K562 (cell line): ENCODE measurements around the gene SH2D7. TPM values are rescaled to one million over a fixed set of nuclear protein-coding genes. Genes with fewer than 3 reads are reported as not detected.

ENCODE experiments used
- ATAC-seq: fragments of 200-7000 bp; cut with Tn5 transposase; 3 replicates; pipeline ENCODE4 v1.9.1; 2020; ENCODE audit warnings: moderate library complexity
- BruUV-seq: library from RNA; stranded (reverse); fragments of 400-500 nt; replicated peaks from 2 replicates; lab custom pipeline; 2021; lab: Mats Ljungman, UMichigan
- CTCF ChIA-PET: fragments of 300-600 bp; formaldehyde crosslinking; extraction: SDS; loops from one replicate; lab custom pipeline; 2021; ENCODE audit warnings: low intra/inter-chr PET ratio; lab: Yijun Ruan, JAX
- POLR2A ChIA-PET: fragments of 300-600, 350-650 bp; sonication (Branson Sonifier 250); formaldehyde crosslinking; extraction: SDS; loops from one replicate; lab custom pipeline; 2021; ENCODE audit warnings: antibody characterized with exemption, inconsistent platforms; lab: Yijun Ruan, JAX
- DNase-seq, 4 experiments: peaks; one replicate each; pipeline versions ENCODE4 v3.0.0 to v3.0.0-alpha.2; 2011 to 2018; ENCODE audit warnings: low spot score in 3 of 4, mixed read lengths in 3 of 4; ENCODE audit errors: extremely low read depth in 1 of 4
- FAIRE-seq: peaks from 2 replicates; lab custom pipeline; 2011; peaks lifted over from hg19 to GRCh38; lab: Jason Lieb, UNC
- H2AFZ ChIP-seq: 2 replicates; pipeline ENCODE4 v1.6.0; 2011; ENCODE audit warnings: low read depth, low read length, control low read depth, inconsistent platforms
- H3K27ac ChIP-seq: fragments of 200-600 bp; 3 replicates; pipeline ENCODE4 v1.8.0; 2011; ENCODE audit warnings: low read depth, mild to moderate bottlenecking, control low read depth, inconsistent platforms, low read length, moderate library complexity, mixed read lengths; ENCODE audit errors: extremely low read depth
- H3K27me3 ChIP-seq, 2 experiments: fragments of 300-600 bp in 1 of 2; 2 replicates in 1 of 2; 3 replicates in 1 of 2; pipeline versions ENCODE4 v1.6.0 to v1.8.0; 2011; ENCODE audit warnings: inconsistent platforms in 2 of 2, low read length in 2 of 2, mild to moderate bottlenecking in 1 of 2, mixed read lengths in 1 of 2, moderate library complexity in 1 of 2; ENCODE audit not compliant: control insufficient read depth in 2 of 2, insufficient read depth in 2 of 2
- H3K36me3 ChIP-seq: fragments of 300-600 bp; 3 replicates; pipeline ENCODE4 v1.8.0; 2011; ENCODE audit warnings: mild to moderate bottlenecking, low read length, inconsistent platforms; ENCODE audit not compliant: control insufficient read depth, insufficient read depth
- H3K4me1 ChIP-seq, 2 experiments: fragments of 200-600 bp in 1 of 2; replicated peaks in 1 of 2; 2 replicates in 1 of 2; 3 replicates in 1 of 2; pipeline versions ENCODE4 v1.5.1 to v1.8.0; 2011; ENCODE audit warnings: inconsistent platforms in 2 of 2, low read length in 2 of 2, mild to moderate bottlenecking in 1 of 2, mixed read lengths in 1 of 2, moderate library complexity in 1 of 2; ENCODE audit not compliant: control insufficient read depth in 2 of 2, insufficient read depth in 2 of 2
- H3K4me2 ChIP-seq: 2 replicates; pipeline ENCODE4 v1.6.1; 2011; ENCODE audit warnings: low read length, control low read depth, inconsistent platforms, mixed read lengths; ENCODE audit not compliant: insufficient read depth
- H3K4me3 ChIP-seq: fragments of 200-600 bp; sonication (generic), shearing (Covaris generic); 2 replicates; pipeline ENCODE4 v1.5.1; 2016; ENCODE audit warnings: control low read depth, inconsistent platforms
- H3K79me2 ChIP-seq: fragments of 200-600 bp; 3 replicates; pipeline ENCODE4 v1.8.0; 2011; ENCODE audit warnings: low read length, inconsistent platforms; ENCODE audit not compliant: control insufficient read depth, insufficient read depth
- H3K9ac ChIP-seq, 2 experiments: 2 replicates each; pipeline versions ENCODE4 v1.6.0 to v1.6.1; 2011; ENCODE audit warnings: low read depth in 2 of 2, low read length in 2 of 2, control low read depth in 1 of 2, inconsistent platforms in 1 of 2, mild to moderate bottlenecking in 1 of 2, mixed read lengths in 1 of 2; ENCODE audit not compliant: insufficient read depth in 1 of 2
- H3K9me1 ChIP-seq: one replicate; pipeline ENCODE4 v1.6.0; 2011; ENCODE audit warnings: inconsistent platforms, mild to moderate bottlenecking, low read length, moderate library complexity; ENCODE audit not compliant: control insufficient read depth, insufficient read depth
- H3K9me3 ChIP-seq: replicated peaks from 2 replicates; pipeline ENCODE4 v1.5.1; 2011; ENCODE audit warnings: low read depth, low read length, inconsistent platforms; ENCODE audit not compliant: control insufficient read depth, insufficient read depth
- H4K20me1 ChIP-seq: replicated peaks from 2 replicates; pipeline ENCODE4 v1.6.1; 2011; ENCODE audit warnings: low read length, inconsistent platforms, mixed read lengths; ENCODE audit not compliant: control insufficient read depth, insufficient read depth
- NUFIP1 ChIP-seq: fragments of 450-650 bp; IDR thresholded peaks from 2 replicates; pipeline ENCODE4 v1.6.1; 2018; ENCODE audit not compliant: partially characterized antibody
- PTBP1 ChIP-seq: fragments of 200-400 bp; formaldehyde crosslinking; IDR thresholded peaks from 2 replicates; pipeline ENCODE4 v1.6.1; 2017; ENCODE audit warnings: low read depth, low read length
- ZNF445 ChIP-seq: fragments of 250-450 bp; sonication (Bioruptor Pico); IDR thresholded peaks from 2 replicates; pipeline ENCODE4 v1.4.0; 2020; ENCODE audit warnings: low read depth, mild to moderate bottlenecking, moderate library complexity
- ZSCAN29 ChIP-seq: fragments of 450-650 bp; IDR thresholded peaks from 2 replicates; pipeline ENCODE4 v1.6.1; 2017
- WGBS: fragments of 100-300 bp; shearing (Covaris generic); methylation state at CpG from one replicate; pipeline ENCODE4 v1.1.6; 2016; ENCODE audit warnings: low coverage, mixed read lengths; ENCODE audit not compliant: insufficient coverage; ENCODE audit errors: missing lambda C conversion rate; 5-methylcytosine and 5-hydroxymethylcytosine counted together
- in situ Hi-C: fragments of 300-500 bp; cut with MboI; formaldehyde crosslinking; loops from 4 replicates; pipeline ENCODE4 v1.15.0; 2018; ENCODE audit warnings: inconsistent platforms, mixed read lengths
- intact Hi-C: fragments of 100-400 bp; cut with micrococcal nuclease; formaldehyde crosslinking; loops from 2 replicates; pipeline ENCODE4 v1.14.2; 2022
- polyA plus RNA-seq, 8 experiments: library from polyadenylated mRNA; depleted of rRNA in 4 of 8; stranded (reverse) in 5 of 8; unstranded in 3 of 8; fragments of >200 nt; fragmentation: Nextera tagmentation in 2 of 8; fragmentation: Illumina TruSeq in 1 of 8; extraction: Ambion mirVana in 2 of 8; extraction: Trizol in 1 of 8; gene quantifications; 2 replicates each; pipeline versions ENCODE4 v1.2.1 to v1.2.3, GENCODE V29; 2011 to 2014; ENCODE audit warnings: inconsistent platforms in 1 of 8, missing spikeins in 1 of 8
- total RNA-seq, 7 experiments: library from RNA; depleted of rRNA in 6 of 7; stranded (reverse); fragments of >200 nt in 6 of 7; fragmentation: Illumina TruSeq in 2 of 7; extraction: Trizol in 2 of 7; gene quantifications; 2 replicates each; pipeline versions ENCODE4 v1.2.1 to v1.2.3, GENCODE V29; 2011 to 2021; ENCODE audit warnings: low replicate concordance in 1 of 7
- TF ChIP-seq, protein P1 (sequence below), 2 experiments: fragments of 450-650 bp in 1 of 2; IDR thresholded peaks; 2 replicates each; pipeline ENCODE4 v1.6.1; 2011 to 2017; ENCODE audit warnings: low read depth in 2 of 2, antibody characterized with exemption in 1 of 2, borderline replicate concordance in 1 of 2, low read length in 1 of 2, mild to moderate bottlenecking in 1 of 2, mixed read lengths in 1 of 2; ENCODE audit not compliant: control insufficient read depth in 1 of 2
- TF ChIP-seq, protein P2 (sequence below): IDR thresholded peaks from 2 replicates; pipeline ENCODE4 v1.6.1; 2011; ENCODE audit warnings: borderline replicate concordance, low read depth, mild to moderate bottlenecking, moderate library complexity, low read length; ENCODE audit not compliant: insufficient read depth, poor library complexity, severe bottlenecking
- TF ChIP-seq, protein P3 (sequence below): fragments of 250-450 bp; sonication (Bioruptor Pico); IDR thresholded peaks from 2 replicates; pipeline ENCODE4 v1.4.0; 2020; ENCODE audit warnings: mild to moderate bottlenecking

Gene SH2D7
- total and polyA plus RNA-seq, 9 of the 15 experiments (the other 6 are each of a cell fraction or from before 2014, with no cell fraction given), result not detected

- no peaks in the 10 kb centered on the region for H3K9me1 ChIP-seq
- peaks cover 5% of the 10 kb centered on the region; the same call in 1 of the 2 replicates for H4K20me1 ChIP-seq
- no peaks in the 10 kb centered on the region for H3K4me1 ChIP-seq
- BruUV-seq, result no TSS peak
- H3K36me3 ChIP-seq, result peaks cover 9% of the 10 kb centered on the region; the same call in 2 of the 3 replicates
- intact Hi-C loops (no loop called here), in situ Hi-C loops (no loop called here)
- no peak for FAIRE-seq
- WGBS, result 0% methylated on average over 1 of the region's 1 CpG
- CTCF ChIA-PET, result no interaction called here
- H3K4me3 ChIP-seq, result no peak overlapping the region
- no peaks in the 10 kb centered on the region for H3K79me2 ChIP-seq
- no peak overlapping the region for H3K4me2 ChIP-seq
- DNase-seq, result no peak
- H3K27me3 ChIP-seq, result no peaks in the 10 kb centered on the region
- no peak for ATAC-seq
- H3K9ac ChIP-seq, result no peak overlapping the region
- H3K9me3 ChIP-seq, result no peaks in the 10 kb centered on the region
- H3K27ac ChIP-seq, result no peak overlapping the region
- TF ChIP-seq, protein P1, sequence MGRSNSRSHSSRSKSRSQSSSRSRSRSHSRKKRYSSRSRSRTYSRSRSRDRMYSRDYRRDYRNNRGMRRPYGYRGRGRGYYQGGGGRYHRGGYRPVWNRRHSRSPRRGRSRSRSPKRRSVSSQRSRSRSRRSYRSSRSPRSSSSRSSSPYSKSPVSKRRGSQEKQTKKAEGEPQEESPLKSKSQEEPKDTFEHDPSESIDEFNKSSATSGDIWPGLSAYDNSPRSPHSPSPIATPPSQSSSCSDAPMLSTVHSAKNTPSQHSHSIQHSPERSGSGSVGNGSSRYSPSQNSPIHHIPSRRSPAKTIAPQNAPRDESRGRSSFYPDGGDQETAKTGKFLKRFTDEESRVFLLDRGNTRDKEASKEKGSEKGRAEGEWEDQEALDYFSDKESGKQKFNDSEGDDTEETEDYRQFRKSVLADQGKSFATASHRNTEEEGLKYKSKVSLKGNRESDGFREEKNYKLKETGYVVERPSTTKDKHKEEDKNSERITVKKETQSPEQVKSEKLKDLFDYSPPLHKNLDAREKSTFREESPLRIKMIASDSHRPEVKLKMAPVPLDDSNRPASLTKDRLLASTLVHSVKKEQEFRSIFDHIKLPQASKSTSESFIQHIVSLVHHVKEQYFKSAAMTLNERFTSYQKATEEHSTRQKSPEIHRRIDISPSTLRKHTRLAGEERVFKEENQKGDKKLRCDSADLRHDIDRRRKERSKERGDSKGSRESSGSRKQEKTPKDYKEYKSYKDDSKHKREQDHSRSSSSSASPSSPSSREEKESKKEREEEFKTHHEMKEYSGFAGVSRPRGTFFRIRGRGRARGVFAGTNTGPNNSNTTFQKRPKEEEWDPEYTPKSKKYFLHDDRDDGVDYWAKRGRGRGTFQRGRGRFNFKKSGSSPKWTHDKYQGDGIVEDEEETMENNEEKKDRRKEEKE (IDR thresholded peaks at IDR 0.05; ENCODE audit: borderline replicate concordance in 1 of 2, control insufficient read depth in 1 of 2, low read depth in 2 of 2, low read length in 1 of 2), result no peak
- TF ChIP-seq, protein P2, sequence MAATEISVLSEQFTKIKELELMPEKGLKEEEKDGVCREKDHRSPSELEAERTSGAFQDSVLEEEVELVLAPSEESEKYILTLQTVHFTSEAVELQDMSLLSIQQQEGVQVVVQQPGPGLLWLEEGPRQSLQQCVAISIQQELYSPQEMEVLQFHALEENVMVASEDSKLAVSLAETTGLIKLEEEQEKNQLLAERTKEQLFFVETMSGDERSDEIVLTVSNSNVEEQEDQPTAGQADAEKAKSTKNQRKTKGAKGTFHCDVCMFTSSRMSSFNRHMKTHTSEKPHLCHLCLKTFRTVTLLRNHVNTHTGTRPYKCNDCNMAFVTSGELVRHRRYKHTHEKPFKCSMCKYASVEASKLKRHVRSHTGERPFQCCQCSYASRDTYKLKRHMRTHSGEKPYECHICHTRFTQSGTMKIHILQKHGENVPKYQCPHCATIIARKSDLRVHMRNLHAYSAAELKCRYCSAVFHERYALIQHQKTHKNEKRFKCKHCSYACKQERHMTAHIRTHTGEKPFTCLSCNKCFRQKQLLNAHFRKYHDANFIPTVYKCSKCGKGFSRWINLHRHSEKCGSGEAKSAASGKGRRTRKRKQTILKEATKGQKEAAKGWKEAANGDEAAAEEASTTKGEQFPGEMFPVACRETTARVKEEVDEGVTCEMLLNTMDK, result no peak
- TF ChIP-seq PTBP1 (no peak), ZNF445 (CRISPR knock-in tag) (no peak), ZSCAN29 (no peak), NUFIP1 (no peak)
- TF ChIP-seq, protein P3, sequence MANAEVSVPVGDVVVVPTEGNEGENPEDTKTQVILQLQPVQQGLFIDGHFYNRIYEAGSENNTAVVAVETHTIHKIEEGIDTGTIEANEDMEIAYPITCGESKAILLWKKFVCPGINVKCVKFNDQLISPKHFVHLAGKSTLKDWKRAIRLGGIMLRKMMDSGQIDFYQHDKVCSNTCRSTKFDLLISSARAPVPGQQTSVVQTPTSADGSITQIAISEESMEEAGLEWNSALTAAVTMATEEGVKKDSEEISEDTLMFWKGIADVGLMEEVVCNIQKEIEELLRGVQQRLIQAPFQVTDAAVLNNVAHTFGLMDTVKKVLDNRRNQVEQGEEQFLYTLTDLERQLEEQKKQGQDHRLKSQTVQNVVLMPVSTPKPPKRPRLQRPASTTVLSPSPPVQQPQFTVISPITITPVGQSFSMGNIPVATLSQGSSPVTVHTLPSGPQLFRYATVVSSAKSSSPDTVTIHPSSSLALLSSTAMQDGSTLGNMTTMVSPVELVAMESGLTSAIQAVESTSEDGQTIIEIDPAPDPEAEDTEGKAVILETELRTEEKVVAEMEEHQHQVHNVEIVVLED, result no peak
- no peak overlapping the region for H2AFZ ChIP-seq
- POLR2A ChIA-PET, result interaction anchor here (0.6 to 1.3 kb wide), 4 partner anchors 8 to 823 kb away, joined by 3 to 5 read pairs (median 3); no protein-coding TSS in a partner anchor
Measured at GRCh38 chr15:78050441-78050809, 41.9 kb upstream of the SH2D7 start.
